Esophagus muscularis mucosa (tissue), 4 donors: ENCODE results near the gene S100A6.

Experiments
- EP300 ChIP-seq: sonication (generic); formaldehyde crosslinking; IDR thresholded peaks from one replicate; pipeline ENCODE4 v1.6.1; 2017; ENCODE audit warnings: antibody characterized with exemption
- POLR2A ChIP-seq: fragments of 450-650 bp; IDR thresholded peaks from one replicate; pipeline ENCODE4 v1.6.1; 2017; ENCODE audit warnings: antibody characterized with exemption, moderate library complexity, mild to moderate bottlenecking, low read depth
- POLR2AphosphoS5 ChIP-seq, 2 donors: sonication (generic); formaldehyde crosslinking; IDR thresholded peaks; one replicate each; pipeline ENCODE4 v1.6.1; 2017; ENCODE audit warnings: antibody characterized with exemption in 2 of 2
- TF ChIP-seq, protein P1 (sequence below), 3 experiments: fragments of 200-600 bp in 2 of 3; fragments of 450-650 bp in 1 of 3; sonication (generic) in 2 of 3; IDR thresholded peaks; one replicate each; pipeline ENCODE4 v1.5.1; 2017 to 2019; ENCODE audit warnings: antibody characterized with exemption in 3 of 3, mild to moderate bottlenecking in 2 of 3, moderate library complexity in 1 of 3

DNA sequence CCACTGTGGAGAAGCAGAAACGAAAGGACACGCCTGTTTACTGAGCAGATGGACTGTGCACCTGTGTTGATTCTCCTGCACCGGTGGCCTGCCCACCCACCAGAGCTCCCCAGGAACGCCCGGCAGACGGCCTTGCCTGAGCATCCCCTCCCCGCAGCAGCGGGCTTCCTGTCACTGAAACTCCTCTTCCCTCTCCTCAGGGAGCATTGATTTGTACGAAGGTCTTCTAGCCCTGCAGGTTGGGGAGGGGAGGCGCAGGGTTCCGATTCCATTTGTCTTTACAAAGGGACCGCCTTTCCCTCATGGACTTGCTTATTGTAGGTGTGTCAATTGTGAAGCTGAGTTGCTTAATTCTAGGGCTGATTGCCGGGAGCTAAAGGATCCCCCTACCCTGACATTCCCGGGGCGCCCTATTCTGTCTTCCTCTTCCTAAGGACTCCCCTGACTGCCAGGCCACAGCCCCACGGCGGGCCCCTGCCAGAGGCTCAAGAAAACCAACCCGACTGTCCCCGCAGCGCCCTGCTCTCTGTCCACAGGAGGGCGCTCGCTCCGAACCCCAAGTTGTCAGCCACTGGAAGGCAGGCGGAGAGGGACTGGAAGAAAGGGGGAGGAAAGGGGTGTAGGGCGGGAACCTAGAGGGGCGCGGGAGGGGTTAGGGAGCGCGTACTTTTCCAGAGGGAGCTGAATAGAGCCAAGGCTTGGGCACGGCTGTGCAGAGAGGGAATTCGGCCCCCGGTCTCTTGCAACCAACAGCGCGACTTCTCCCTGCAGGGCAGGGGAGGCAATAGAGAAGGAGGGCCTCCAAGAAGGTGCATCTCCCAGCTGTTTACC is 2.8 kb downstream of the S100A6 start:
- TF ChIP-seq, protein P1, sequence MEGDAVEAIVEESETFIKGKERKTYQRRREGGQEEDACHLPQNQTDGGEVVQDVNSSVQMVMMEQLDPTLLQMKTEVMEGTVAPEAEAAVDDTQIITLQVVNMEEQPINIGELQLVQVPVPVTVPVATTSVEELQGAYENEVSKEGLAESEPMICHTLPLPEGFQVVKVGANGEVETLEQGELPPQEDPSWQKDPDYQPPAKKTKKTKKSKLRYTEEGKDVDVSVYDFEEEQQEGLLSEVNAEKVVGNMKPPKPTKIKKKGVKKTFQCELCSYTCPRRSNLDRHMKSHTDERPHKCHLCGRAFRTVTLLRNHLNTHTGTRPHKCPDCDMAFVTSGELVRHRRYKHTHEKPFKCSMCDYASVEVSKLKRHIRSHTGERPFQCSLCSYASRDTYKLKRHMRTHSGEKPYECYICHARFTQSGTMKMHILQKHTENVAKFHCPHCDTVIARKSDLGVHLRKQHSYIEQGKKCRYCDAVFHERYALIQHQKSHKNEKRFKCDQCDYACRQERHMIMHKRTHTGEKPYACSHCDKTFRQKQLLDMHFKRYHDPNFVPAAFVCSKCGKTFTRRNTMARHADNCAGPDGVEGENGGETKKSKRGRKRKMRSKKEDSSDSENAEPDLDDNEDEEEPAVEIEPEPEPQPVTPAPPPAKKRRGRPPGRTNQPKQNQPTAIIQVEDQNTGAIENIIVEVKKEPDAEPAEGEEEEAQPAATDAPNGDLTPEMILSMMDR (IDR thresholded peaks at IDR 0.05), result peak; percentile 93 to 97 (median 95)
- TF ChIP-seq EP300 (no peak), POLR2AphosphoS5 (IDR thresholded peaks at IDR 0.05) (peak; percentile 27 to 85), POLR2A (no peak)
